SK-N-SH (cell line): ENCODE measurements around the gene DES. TPM values are rescaled to one million over a fixed set of nuclear protein-coding genes. Genes with fewer than 3 reads are reported as not detected.

Source experiments
- CTCF ChIA-PET: fragments of 300-600, 350-600 bp; formaldehyde crosslinking; extraction: SDS; loops from one replicate; lab custom pipeline; 2021; lab: Yijun Ruan, JAX
- POLR2A ChIA-PET: fragments of 350-600 bp; sonication (Branson Sonifier 250); formaldehyde crosslinking; extraction: SDS; loops from one replicate; lab custom pipeline; 2020; ENCODE audit warnings: antibody characterized with exemption, inconsistent platforms; lab: Yijun Ruan, JAX
- DNase-seq: peaks from one replicate; pipeline ENCODE4 v3.0.0; 2012
- H2AFZ ChIP-seq: fragments of 200-600 bp; sonication (generic); 2 replicates; pipeline ENCODE4 v1.8.1; 2016; ENCODE audit warnings: antibody characterized with exemption, mild to moderate bottlenecking, low read depth
- H3F3A ChIP-seq: fragments of 200-600 bp; sonication (generic); replicated peaks from 2 replicates; pipeline ENCODE3; 2016; ENCODE audit warnings: antibody characterized with exemption, mild to moderate bottlenecking; ENCODE audit not compliant: insufficient read depth
- H3K27ac ChIP-seq, 2 experiments: fragments of 200-500 bp in 1 of 2; fragments of 200-600 bp in 1 of 2; sonication (Bioruptor generic) in 1 of 2; sonication (generic), shearing (Covaris generic) in 1 of 2; 2 replicates each; pipeline versions ENCODE4 v1.5.1 to v1.6.1; 2014 to 2016; ENCODE audit warnings: low read depth in 2 of 2, inconsistent platforms in 1 of 2, low read length in 1 of 2, mild to moderate bottlenecking in 1 of 2, mixed read lengths in 1 of 2
- H3K27me3 ChIP-seq: fragments of 200-600 bp; sonication (generic), shearing (Covaris generic); 2 replicates; pipeline ENCODE4 v1.6.1; 2016; ENCODE audit warnings: mixed run types; ENCODE audit not compliant: insufficient read depth
- H3K36me3 ChIP-seq, 2 experiments: fragments of 200-500 bp in 1 of 2; fragments of 200-600 bp in 1 of 2; sonication (Bioruptor generic) in 1 of 2; sonication (generic) in 1 of 2; replicated peaks in 1 of 2; 2 replicates each; pipeline versions ENCODE3 to v1.5.1; 2014 to 2016; ENCODE audit warnings: low read length in 1 of 2, mild to moderate bottlenecking in 1 of 2; ENCODE audit not compliant: insufficient read depth in 2 of 2, control insufficient read depth in 1 of 2
- H3K4me1 ChIP-seq, 2 experiments: fragments of 200-500 bp in 1 of 2; fragments of 200-600 bp in 1 of 2; sonication (Bioruptor generic) in 1 of 2; sonication (generic), shearing (Covaris generic) in 1 of 2; 2 replicates each; pipeline versions ENCODE4 v1.5.1 to v1.6.1; 2014 to 2016; ENCODE audit warnings: low read depth in 1 of 2, low read length in 1 of 2, mixed run types in 1 of 2; ENCODE audit not compliant: insufficient read depth in 2 of 2, control insufficient read depth in 1 of 2
- H3K4me2 ChIP-seq: fragments of 200-600 bp; sonication (generic), shearing (Covaris generic); 2 replicates; pipeline ENCODE4 v1.6.1; 2017; ENCODE audit warnings: mixed run types
- H3K4me3 ChIP-seq, 2 experiments: fragments of 200-500 bp in 1 of 2; fragments of 200-600 bp in 1 of 2; sonication (Bioruptor generic) in 1 of 2; sonication (generic), shearing (Covaris generic) in 1 of 2; 2 replicates each; pipeline versions ENCODE4 v1.5.1 to v1.8.1; 2014 to 2016; ENCODE audit warnings: low read depth in 2 of 2, inconsistent platforms in 1 of 2, low read length in 1 of 2, mild to moderate bottlenecking in 1 of 2, mixed read lengths in 1 of 2, moderate library complexity in 1 of 2
- H3K79me2 ChIP-seq: fragments of 200-600 bp; sonication (generic); 2 replicates; pipeline ENCODE4 v1.8.1; 2017; ENCODE audit warnings: mild to moderate bottlenecking; ENCODE audit not compliant: insufficient read depth
- H3K9ac ChIP-seq: fragments of 200-600 bp; sonication (generic); 2 replicates; pipeline ENCODE4 v1.6.1; 2017; ENCODE audit warnings: mixed run types
- H3K9me2 ChIP-seq: fragments of 200-600 bp; sonication (generic); 2 replicates; pipeline ENCODE4 v1.6.1; 2017; ENCODE audit warnings: mixed run types
- H3K9me3 ChIP-seq: fragments of 200-600 bp; sonication (generic); 2 replicates; pipeline ENCODE4 v1.6.1; 2017; ENCODE audit warnings: mixed run types, mild to moderate bottlenecking, moderate library complexity
- H4K20me1 ChIP-seq: fragments of 200-600 bp; sonication (generic); 2 replicates; pipeline ENCODE4 v1.6.1; 2017; ENCODE audit warnings: mild to moderate bottlenecking, mixed run types; ENCODE audit not compliant: insufficient read depth
- CHD2 ChIP-seq: fragments of 150-350 bp; IDR thresholded peaks from 2 replicates; pipeline ENCODE4 v1.6.1; 2018; ENCODE audit warnings: low read length; ENCODE audit not compliant: partially characterized antibody
- EP300 ChIP-seq, 2 experiments: IDR thresholded peaks; 2 replicates each; pipeline versions ENCODE4 v1.4.0 to v1.6.1; 2012; ENCODE audit warnings: borderline replicate concordance in 1 of 2, low read depth in 1 of 2, low read length in 1 of 2
- FOSL2 ChIP-seq: IDR thresholded peaks from 2 replicates; pipeline ENCODE4 v1.4.0; 2012; ENCODE audit warnings: low read depth, mild to moderate bottlenecking, moderate library complexity, borderline replicate concordance
- MXI1 ChIP-seq: IDR thresholded peaks from 2 replicates; pipeline ENCODE4 v1.6.1; 2012; ENCODE audit warnings: mild to moderate bottlenecking, low read depth, low read length, improper control_type of control experiment
- RCOR1 ChIP-seq: fragments of 150-350 bp; IDR thresholded peaks from 2 replicates; pipeline ENCODE4 v1.6.1; 2017; ENCODE audit warnings: antibody characterized with exemption, low read length
- TAF1 ChIP-seq: IDR thresholded peaks from 2 replicates; pipeline ENCODE4 v1.6.1; 2012; ENCODE audit warnings: low read depth, mild to moderate bottlenecking, low read length, moderate library complexity, borderline replicate concordance
- YY1 ChIP-seq: IDR thresholded peaks from 2 replicates; pipeline ENCODE4 v1.4.0; 2012; ENCODE audit warnings: low read depth, mild to moderate bottlenecking
- WGBS: methylation state at CpG from one replicate; pipeline ENCODE4 v1.1.6; 2017; ENCODE audit warnings: low lambda C conversion rate; 5-methylcytosine and 5-hydroxymethylcytosine counted together
- polyA plus RNA-seq, 3 experiments: library from polyadenylated mRNA; depleted of rRNA; stranded (reverse); fragments of >200 nt; gene quantifications; 2 replicates each; pipeline ENCODE4 v1.2.3, GENCODE V29; 2012
- TF ChIP-seq, protein P1 (sequence below): fragments of 150-350 bp; IDR thresholded peaks from 2 replicates; pipeline ENCODE4 v1.6.1; 2016; ENCODE audit warnings: mild to moderate bottlenecking, low read depth, low read length
- TF ChIP-seq, protein P2 (sequence below): IDR thresholded peaks from 2 replicates; pipeline ENCODE4 v1.6.1; 2012; ENCODE audit warnings: mild to moderate bottlenecking, low read depth, low read length, moderate library complexity

The DES gene
- polyA plus RNA-seq, 1 of the 3 experiments (the other 2 are of a cell fraction), result 0.21 TPM

DNA sequence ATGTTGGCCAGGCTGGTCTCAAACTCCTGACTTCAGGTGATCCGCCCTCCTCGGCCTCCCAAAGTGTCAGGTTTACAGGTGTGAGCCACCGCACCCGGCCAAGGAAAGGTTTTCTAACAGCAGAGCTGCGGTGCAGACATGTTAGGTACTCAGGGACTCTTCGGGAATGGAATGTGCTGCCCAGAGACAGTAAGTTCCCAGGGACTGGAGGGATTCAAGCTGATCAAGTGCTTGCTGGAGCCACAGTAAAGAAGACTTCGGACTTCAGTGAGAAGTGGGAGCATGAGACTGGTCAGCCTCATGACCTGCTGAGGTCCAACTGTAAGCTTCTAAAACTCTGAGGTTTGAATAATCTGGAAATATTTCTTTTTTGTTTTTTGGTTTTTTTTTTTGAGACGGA lies 7.8 kb upstream of the DES start (continued):
- TF ChIP-seq, protein P1, sequence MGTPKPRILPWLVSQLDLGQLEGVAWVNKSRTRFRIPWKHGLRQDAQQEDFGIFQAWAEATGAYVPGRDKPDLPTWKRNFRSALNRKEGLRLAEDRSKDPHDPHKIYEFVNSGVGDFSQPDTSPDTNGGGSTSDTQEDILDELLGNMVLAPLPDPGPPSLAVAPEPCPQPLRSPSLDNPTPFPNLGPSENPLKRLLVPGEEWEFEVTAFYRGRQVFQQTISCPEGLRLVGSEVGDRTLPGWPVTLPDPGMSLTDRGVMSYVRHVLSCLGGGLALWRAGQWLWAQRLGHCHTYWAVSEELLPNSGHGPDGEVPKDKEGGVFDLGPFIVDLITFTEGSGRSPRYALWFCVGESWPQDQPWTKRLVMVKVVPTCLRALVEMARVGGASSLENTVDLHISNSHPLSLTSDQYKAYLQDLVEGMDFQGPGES, result no peak
- TF ChIP-seq CHD2 (no peak), MXI1 (no peak)

DNA sequence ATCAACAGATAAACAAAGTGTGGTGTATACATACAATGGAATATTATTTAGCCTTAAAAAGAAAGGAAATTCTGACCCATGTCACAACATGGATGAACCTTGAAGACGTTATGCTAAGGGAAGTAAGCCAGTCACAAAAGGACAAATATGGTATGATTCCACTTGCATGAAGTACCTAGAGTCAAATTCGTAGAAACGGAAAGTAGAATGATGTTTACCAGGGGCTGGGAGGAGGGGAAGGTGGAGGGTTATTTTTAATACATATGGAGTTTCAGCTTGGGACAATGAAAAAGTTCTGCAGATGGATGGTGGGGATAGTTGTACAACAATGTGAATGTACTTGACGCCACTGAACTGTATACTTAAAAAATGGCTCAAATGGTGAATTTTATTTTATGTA lies 3.3 kb upstream of the DES start:
- TF ChIP-seq YY1 (no peak), EP300 (IDR thresholded peaks at IDR 0.05; ENCODE audit: borderline replicate concordance in 1 of 2, low read depth in 1 of 2, low read length in 1 of 2) (no peak), FOSL2 (no peak), TAF1 (no peak), RCOR1 (no peak)
- TF ChIP-seq, protein P2, sequence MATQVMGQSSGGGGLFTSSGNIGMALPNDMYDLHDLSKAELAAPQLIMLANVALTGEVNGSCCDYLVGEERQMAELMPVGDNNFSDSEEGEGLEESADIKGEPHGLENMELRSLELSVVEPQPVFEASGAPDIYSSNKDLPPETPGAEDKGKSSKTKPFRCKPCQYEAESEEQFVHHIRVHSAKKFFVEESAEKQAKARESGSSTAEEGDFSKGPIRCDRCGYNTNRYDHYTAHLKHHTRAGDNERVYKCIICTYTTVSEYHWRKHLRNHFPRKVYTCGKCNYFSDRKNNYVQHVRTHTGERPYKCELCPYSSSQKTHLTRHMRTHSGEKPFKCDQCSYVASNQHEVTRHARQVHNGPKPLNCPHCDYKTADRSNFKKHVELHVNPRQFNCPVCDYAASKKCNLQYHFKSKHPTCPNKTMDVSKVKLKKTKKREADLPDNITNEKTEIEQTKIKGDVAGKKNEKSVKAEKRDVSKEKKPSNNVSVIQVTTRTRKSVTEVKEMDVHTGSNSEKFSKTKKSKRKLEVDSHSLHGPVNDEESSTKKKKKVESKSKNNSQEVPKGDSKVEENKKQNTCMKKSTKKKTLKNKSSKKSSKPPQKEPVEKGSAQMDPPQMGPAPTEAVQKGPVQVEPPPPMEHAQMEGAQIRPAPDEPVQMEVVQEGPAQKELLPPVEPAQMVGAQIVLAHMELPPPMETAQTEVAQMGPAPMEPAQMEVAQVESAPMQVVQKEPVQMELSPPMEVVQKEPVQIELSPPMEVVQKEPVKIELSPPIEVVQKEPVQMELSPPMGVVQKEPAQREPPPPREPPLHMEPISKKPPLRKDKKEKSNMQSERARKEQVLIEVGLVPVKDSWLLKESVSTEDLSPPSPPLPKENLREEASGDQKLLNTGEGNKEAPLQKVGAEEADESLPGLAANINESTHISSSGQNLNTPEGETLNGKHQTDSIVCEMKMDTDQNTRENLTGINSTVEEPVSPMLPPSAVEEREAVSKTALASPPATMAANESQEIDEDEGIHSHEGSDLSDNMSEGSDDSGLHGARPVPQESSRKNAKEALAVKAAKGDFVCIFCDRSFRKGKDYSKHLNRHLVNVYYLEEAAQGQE, result no peak
- Histone ChIP-seq H3K9me2 (no peaks in the 10 kb centered on the region), H3K4me2 (no peak overlapping the region), H3F3A (no peaks in the 10 kb centered on the region), H2AFZ (no peak overlapping the region), H3K4me3 (no peak overlapping the region), H3K4me1 (no peaks in the 10 kb centered on the region; a peak in 1 of 4 replicates), H3K27ac (no peak overlapping the region), H3K9ac (no peak overlapping the region), H3K36me3 (no peaks in the 10 kb centered on the region), H4K20me1 (no peaks in the 10 kb centered on the region), H3K9me3 (0 out of 2 replicates have a peak, but pooled peaks cover 6% of the 10 kb centered on the region), H3K27me3 (no peaks in the 10 kb centered on the region), H3K79me2 (no peaks in the 10 kb centered on the region)
- WGBS, result 78% methylated on average over 4 of the region's 4 CpGs
- no peak for DNase-seq
- POLR2A ChIA-PET, result no interaction called here
- CTCF ChIA-PET, result interaction anchor here (0.9 to 7.2 kb wide), 4 partner anchors 12 to 528 kb away, joined by 3 to 46 read pairs (median 6); no protein-coding TSS in a partner anchor
